AG08396 (cell line): ENCODE measurements around the gene ADCK1.
A peak's percentile ranks its signal among the peaks of the same experiment; 100 is the strongest.
"Not testable (repeated sequence)": the region's sequence is repeated elsewhere in the genome, so short reads cannot be mapped to it uniquely, and the experiment has no call there.

Source experiments
- DNase-seq: peaks from one replicate; pipeline ENCODE4 v3.0.0; 2012; ENCODE audit warnings: low spot score, mixed read lengths

The ADCK1 gene

DNA sequence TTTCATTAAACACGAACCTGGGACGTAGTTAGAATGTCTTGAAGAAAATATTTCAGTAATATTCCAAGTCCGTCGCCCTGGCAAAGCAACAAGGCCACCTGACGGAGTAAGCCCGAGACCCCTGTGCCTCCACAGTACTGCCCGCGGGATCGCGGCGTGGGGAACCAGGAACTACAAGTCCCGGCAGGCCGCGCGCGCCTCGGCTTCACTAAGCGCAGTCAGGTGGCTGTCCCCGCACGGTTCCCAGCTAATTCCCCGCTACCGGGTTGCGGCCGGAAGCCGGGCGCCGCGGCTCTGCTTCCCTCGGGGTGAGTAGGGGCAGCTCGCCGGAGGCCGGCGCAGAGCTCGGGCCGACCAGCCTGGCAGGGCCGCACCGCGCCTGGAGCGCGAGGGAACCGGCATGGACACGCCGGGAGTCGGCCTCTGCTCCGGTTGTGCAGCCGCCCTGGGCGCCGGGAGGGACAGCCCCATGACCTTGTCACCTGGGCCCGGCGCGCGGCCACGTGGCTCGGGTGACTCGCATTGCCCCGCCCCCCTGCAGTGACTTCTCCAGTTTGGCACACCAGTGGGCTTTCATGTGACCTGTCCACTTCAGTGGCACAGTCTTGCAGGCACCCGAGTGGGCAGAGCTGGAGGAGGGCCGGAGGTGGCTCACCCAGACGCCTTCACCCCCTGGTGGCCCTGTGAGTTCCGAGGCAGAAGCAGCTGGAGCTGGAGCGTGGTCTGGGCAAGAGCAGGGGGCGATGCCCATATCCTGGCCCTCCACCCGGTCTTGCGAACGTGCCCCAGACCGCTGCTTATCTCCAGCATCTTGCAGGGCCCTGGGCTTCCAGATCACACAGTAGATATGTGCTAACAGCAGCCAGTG is at the start of gene ADCK1:
TSS of gene ADCK1 (plus strand) at position 247 of the 868 bp plus-strand sequence. CDS start 18,870 bp downstream, outside the sequence.
- DNase-seq = peak; percentile 87

- DNase-seq = no peak
Observed at GRCh38 chr14:77752266-77752665, 47.6 kb upstream of the ADCK1 start.

- DNase-seq = no peak
Observed at GRCh38 chr14:77752799-77753516, 47.0 kb upstream of the ADCK1 start.

DNA sequence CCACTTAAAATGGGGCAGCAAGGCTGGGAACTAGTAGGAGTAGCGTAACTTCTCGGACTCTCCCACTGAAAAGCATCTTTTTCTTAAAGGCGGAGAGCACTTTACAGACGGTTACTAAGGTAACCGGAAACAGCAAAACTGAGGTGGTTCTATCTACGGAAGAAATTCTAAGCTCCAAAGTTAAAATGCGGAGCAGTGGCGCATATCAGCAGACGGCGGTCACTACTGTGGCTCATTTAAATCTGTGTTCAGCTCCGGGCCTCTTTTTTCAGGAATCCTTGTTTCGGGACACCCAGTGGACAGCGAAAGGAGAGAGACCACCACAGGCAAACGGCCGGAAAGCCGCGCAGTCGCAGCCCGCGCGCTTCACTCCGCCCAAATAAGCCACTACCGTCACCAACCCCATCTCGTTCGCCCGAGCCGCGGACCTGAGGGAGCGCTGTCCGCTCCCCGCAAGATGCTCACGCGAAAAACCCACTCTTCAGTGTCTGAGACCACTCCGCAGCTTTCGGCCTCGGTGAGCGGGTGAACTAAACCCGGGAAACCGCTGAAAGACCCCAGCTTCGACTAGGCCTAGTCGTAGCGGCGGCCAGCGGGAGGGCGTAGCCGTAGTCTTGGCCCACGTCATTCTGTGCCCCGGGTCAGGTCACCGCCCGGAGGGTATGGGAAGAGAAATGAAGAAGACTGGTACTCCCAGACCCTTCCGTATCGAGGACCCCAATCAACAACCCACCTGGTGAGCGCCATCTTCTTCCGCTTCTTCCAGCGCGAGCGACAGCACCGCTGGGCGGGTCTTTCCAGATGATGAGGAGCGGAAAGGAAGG is 39.3 kb upstream of the ADCK1 start, which contains the start of gene SNW1:
TSS of gene SNW1 (minus strand) at position 776 of the 824 bp plus-strand sequence. CDS start at position 747, 29 bp downstream.
- DNase-seq = peak; percentile 95

- peak; percentile 25 for DNase-seq
Observed at GRCh38 chr14:77761205-77761931, 38.5 kb upstream of the ADCK1 start.

DNA sequence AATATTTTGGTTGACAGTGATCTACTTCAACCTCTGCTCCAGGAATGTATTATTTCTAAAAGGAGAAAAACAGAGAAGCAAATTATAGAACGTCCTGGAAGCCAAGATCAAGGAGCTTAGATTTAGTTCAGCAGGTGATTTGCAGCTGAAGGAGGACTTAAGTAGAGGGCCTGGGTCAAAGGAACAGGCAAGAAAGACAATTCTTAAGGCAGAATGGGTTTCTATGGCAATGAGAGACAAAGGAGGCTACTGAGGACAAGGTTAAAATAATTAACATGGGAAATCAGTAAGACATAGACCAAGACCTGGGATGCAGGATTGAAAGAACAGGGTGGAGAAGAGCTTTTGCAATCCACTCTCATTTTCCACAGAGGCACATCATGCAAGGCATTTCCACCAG is 36.6 kb upstream of the ADCK1 start:
- DNase-seq = no peak

GRCh38 chr14:77763978-77764377 is 35.9 kb upstream of the ADCK1 start:
- no peak for DNase-seq

DNA sequence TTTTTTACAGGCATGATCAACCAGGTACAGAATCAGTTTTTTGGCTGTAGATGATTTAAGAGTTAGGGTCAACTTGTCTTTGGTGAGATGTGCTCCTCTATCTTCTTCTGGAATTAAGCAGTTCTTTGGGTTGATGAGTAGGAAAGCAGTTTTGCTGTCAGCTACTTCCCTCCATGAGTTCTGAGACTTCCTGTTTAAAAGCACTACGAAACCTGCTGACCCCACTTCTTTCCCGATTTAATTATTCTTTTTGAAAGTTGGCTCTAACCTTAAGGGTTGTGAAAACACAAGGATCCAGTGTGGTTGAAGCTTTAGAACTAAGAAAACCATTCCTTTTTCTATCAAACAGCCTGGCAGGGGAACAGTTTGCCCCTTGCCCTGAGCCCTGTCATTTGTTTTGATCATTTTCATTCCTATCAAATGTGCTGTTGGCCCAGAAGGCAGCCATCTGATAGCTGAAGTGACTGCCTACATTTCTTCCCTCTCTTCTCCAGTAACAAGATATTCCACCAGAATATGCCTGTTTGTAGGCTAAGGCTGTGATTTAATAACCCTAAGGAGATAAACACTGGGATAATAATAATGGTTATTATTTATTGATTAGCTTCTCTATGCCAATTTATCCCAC is 31.4 kb upstream of the ADCK1 start:
- DNase-seq = not testable (repeated sequence)

DNA sequence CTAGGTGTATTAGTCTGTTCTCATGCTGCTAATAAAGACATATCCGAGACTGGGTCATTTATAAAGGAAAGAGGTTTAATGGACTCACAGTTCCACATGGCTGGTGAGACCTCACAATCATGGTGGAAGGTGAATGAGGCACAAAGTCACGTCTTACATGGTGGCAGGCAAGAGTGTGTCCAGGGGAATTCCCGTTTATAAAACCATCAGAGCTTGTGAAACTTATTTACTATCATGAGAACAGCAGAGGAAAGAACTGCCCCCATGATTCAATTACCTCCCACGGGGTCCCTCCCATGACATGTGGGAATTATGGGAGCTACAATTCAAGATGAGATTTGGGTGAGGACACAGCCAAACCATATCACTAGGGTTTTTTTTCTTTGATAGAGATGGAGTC is 25.9 kb upstream of the ADCK1 start:
- DNase-seq = not testable (repeated sequence)

DNA sequence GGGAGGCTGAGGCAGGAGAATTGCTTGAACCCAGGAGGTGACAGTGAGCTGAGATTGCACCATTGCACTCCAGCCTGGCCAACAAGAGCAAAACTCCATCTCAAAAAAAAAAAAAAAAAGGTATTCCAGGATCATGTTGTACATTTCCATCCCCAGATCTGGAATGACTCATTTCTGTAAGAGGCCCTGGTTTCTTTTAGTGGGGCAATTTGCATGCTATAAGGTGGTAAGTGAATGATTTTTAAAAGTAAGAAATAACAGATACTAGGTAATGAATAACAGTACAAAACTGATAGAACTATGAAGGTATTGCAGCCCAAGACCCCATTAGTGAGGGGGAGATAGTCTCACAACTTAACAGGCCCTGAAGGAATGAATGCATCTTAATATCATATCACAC is 17.7 kb upstream of the ADCK1 start:
- no peak for DNase-seq

DNA sequence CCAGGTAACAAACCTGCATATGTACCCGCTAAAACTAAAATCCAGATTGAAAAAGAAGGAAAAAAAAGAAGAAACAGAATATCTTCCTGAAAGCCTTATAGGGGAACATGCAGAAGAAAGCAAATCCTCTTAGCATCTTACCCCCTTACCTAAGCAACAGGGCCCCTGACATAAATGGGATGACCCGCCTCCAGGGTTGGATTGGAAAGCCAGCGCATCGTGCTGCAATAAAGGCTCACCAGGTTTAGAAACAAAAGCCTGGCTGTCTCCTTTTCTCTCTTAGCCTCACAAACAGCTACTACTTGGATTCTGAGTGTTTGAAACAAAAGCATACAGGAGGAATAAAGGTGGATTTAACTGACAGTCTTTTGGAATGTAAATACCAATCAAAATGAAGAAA is 13.8 kb upstream of the ADCK1 start:
- DNase-seq = no peak

GRCh38 chr14:77790566-77791224 is 9.2 kb upstream of the ADCK1 start:
- no peak for DNase-seq

- DNase-seq = no peak
Observed at GRCh38 chr14:77791225-77791600, 8.7 kb upstream of the ADCK1 start.

DNA sequence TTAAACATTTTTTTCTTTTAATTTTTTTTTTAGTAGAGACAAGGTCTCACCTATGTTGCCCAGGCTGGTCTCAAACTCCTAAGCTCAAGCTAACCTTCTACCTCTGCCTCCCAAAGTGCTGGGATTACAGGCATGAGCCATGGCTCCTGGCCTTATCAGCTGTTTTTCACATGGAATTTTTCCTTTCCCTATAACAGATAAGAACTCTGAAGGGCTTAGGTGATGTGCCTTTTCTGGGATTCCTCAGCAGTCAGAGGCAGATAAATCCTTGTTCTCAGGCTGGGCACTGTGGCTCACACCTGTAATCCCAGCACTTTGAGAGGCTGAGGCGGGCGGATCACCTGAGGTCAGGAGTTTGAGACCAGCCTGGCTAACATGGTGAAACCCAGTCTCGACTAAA is 6.7 kb upstream of the ADCK1 start:
- not testable (repeated sequence) for DNase-seq

DNA sequence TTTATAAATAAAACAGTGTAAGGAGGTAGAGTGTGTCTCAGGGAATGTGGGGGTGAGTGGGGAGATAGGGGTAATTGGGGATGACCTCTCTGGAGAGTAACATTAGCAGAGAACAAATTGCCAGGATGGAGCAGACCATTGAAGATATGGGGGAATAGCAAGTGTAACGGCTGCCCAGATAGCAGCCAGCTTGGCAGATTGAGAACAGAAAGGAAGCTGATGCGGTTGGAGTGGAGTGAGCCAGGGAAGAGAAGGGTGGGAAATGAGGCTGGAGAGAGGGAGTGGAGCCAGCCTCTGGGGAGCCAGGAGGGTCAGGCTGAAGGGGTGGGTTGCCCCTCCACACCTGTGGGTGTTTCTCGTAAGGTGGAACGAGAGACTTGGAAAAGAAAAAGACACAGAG is 5.6 kb upstream of the ADCK1 start:
- no peak for DNase-seq

DNA sequence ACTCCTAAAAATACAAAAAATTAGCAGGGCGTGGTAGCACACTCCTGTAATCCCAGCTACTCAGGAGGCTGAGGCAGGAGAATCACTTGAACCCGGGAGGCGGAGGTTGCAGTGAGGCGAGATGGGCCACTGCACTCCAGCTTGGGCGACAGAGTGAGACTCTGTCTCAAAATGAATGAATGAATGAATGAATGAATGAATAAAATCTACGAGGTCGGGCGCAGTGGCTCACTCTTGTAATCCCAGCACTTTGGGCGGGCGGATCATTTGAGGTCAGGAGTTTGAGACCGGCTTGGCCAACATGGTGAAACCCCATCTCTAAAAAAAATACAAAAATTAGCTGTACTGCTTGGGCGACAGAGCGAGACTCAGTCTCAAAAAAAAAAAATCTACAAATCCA is 453 bp upstream of the ADCK1 start:
- not testable (repeated sequence) for DNase-seq

GRCh38 chr14:77800814-77801213 is 905 bp downstream of the ADCK1 start:
- no peak for DNase-seq

- DNase-seq = no peak
Observed at GRCh38 chr14:77804592-77804991, 4.7 kb downstream of the ADCK1 start.

DNA sequence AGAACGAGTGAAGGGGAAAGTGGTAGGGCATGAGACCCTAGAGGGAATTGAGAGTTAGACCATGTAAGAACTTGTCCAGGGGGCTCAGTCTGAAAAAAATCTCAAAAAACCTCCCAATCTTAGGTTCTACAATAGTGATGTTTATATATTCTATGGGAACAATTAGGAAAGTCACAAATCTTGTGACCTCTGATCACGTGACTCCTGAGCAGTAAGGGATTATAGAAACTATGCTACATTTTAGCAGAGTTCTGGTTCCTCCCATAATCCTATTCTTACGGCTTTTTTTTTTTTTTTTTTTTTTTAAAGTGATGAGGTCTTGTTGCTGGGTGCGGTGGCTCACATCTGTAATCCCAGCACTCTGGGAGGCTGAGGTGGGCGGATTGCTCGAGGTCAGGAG is 5.8 kb downstream of the ADCK1 start:
- DNase-seq = no peak

- DNase-seq = no peak
Observed at GRCh38 chr14:77808250-77808649, 8.3 kb downstream of the ADCK1 start.

DNA sequence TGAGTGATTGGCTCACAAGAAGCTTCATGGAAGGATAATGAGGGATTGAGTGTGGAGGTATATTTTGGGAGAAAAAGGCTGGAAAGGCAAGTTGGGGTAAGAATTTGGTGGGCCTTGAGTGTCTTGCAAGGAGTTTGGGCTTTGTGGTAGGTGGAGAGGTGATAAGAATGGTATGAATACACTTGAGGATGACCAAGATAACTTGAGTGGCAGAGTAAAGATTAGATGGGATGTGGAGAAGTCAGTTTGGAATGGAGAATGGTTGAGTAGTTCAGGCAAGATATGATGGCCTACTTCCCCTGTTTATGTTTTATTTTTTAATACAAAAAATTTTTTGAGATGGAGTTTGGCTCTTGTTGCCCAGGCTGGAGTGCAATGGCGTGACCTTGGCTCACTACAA is 9.1 kb downstream of the ADCK1 start:
- DNase-seq = no peak
